B cell (primary cell): ENCODE results near the gene SPAAR. TPM values are rescaled to one million over a fixed set of nuclear protein-coding genes. Genes with fewer than 3 reads are reported as not detected.

Source experiments
- ATAC-seq: fragments of 200-7000 bp; cut with Tn5 transposase; one replicate; pipeline ENCODE4 v1.10.0; 2021; ENCODE audit warnings: low read depth, mild to moderate bottlenecking, moderate number of reproducible peaks, moderate library complexity
- CTCF ChIA-PET: fragments of 350-600 bp; sonication (Branson Sonifier 250); formaldehyde crosslinking; loops from one replicate; lab custom pipeline; 2021; ENCODE audit warnings: antibody characterized with exemption, inconsistent platforms; lab: Charles Lee
- POLR2A ChIA-PET: fragments of 350-600 bp; sonication (Branson Sonifier 250); formaldehyde crosslinking; loops from one replicate; lab custom pipeline; 2021; ENCODE audit warnings: antibody characterized with exemption; lab: Charles Lee
- DNase-seq: peaks from one replicate; pipeline ENCODE4 v3.0.0; 2013
- H2AFZ ChIP-seq: 2 replicates; pipeline ENCODE4 v1.6.1; 2012; ENCODE audit warnings: mild to moderate bottlenecking, low read depth, low read length; ENCODE audit not compliant: insufficient read depth, poor library complexity, severe bottlenecking
- H3K27ac ChIP-seq, 2 donors: 1 replicate in 1 of 2; 2 replicates in 1 of 2; pipeline ENCODE4 v1.5.1; 2012 to 2013; ENCODE audit warnings: low read length in 2 of 2, mild to moderate bottlenecking in 2 of 2, moderate library complexity in 1 of 2
- H3K27me3 ChIP-seq, 4 experiments: fragments of 200-600 bp in 1 of 4; sonication (generic) in 1 of 4; replicated peaks in 1 of 4; 1 replicate in 2 of 4; 2 replicates in 2 of 4; pipeline versions ENCODE4 v1.6.1 to v1.7.0; 2013 to 2016; ENCODE audit warnings: low read length in 3 of 4, mild to moderate bottlenecking in 2 of 4, mixed read lengths in 1 of 4, moderate library complexity in 1 of 4; ENCODE audit not compliant: insufficient read depth in 4 of 4, control insufficient read depth in 3 of 4; ENCODE audit errors: control extremely low read depth in 1 of 4
- H3K36me3 ChIP-seq, 2 experiments: replicated peaks in 1 of 2; 1 replicate in 1 of 2; 2 replicates in 1 of 2; pipeline versions ENCODE4 v1.6.1 to v1.7.1; 2013; ENCODE audit warnings: low read length in 1 of 2; ENCODE audit not compliant: insufficient read depth in 2 of 2, control insufficient read depth in 1 of 2; ENCODE audit errors: control extremely low read depth in 1 of 2, extremely low read depth in 1 of 2
- H3K4me1 ChIP-seq, 2 donors: fragments of 200-600 bp in 1 of 2; sonication (generic) in 1 of 2; 1 replicate in 1 of 2; 2 replicates in 1 of 2; pipeline versions ENCODE4 v1.5.1 to v1.6.1; 2013 to 2017; ENCODE audit warnings: low read length in 2 of 2; ENCODE audit not compliant: control insufficient read depth in 2 of 2, insufficient read depth in 2 of 2
- H3K4me2 ChIP-seq: replicated peaks from 2 replicates; pipeline ENCODE3; 2012; ENCODE audit warnings: mild to moderate bottlenecking, low read depth, low read length; ENCODE audit not compliant: poor library complexity, severe bottlenecking
- H3K4me3 ChIP-seq, 5 experiments: fragments of 200-600 bp in 1 of 5; sonication (generic) in 1 of 5; 1 replicate in 3 of 5; 2 replicates in 2 of 5; pipeline versions ENCODE4 v1.5.1 to v1.7.0; 2011 to 2016; ENCODE audit warnings: low read length in 4 of 5, mild to moderate bottlenecking in 4 of 5, low read depth in 2 of 5, control low read depth in 1 of 5, moderate library complexity in 1 of 5; ENCODE audit not compliant: insufficient read depth in 1 of 5; ENCODE audit errors: control extremely low read depth in 1 of 5, extremely low read depth in 1 of 5
- H3K79me2 ChIP-seq: fragments of 200-600 bp; sonication (generic); one replicate; pipeline ENCODE4 v1.6.0; 2016; ENCODE audit warnings: low read length; ENCODE audit not compliant: control insufficient read depth, insufficient read depth
- H3K9ac ChIP-seq: fragments of 200-600 bp; sonication (generic); 2 replicates; pipeline ENCODE4 v1.6.1; 2017; ENCODE audit warnings: mild to moderate bottlenecking, low read length, moderate library complexity
- H3K9me3 ChIP-seq, 3 donors: one replicate each; pipeline versions ENCODE4 v1.6.1 to v1.7.1; 2013; ENCODE audit warnings: low read length in 2 of 3; ENCODE audit not compliant: control insufficient read depth in 2 of 3, insufficient read depth in 1 of 3; ENCODE audit errors: control extremely low read depth in 1 of 3
- H4K20me1 ChIP-seq: 2 replicates; pipeline ENCODE4 v1.6.0; 2012; ENCODE audit warnings: mild to moderate bottlenecking, low read length; ENCODE audit not compliant: insufficient read depth, control insufficient read depth, poor library complexity, severe bottlenecking
- H3K27ac Mint-ChIP-seq: one replicate; pipeline ENCODE4 v1.8.0; 2021; ENCODE audit warnings: mixed read lengths
- H3K27me3 Mint-ChIP-seq: one replicate; pipeline ENCODE4 v1.8.0; 2021; ENCODE audit warnings: mixed read lengths
- H3K4me1 Mint-ChIP-seq: one replicate; pipeline ENCODE4 v1.8.0; 2021; ENCODE audit warnings: mixed read lengths
- H3K4me3 Mint-ChIP-seq: one replicate; pipeline ENCODE4 v1.8.0; 2021; ENCODE audit warnings: mixed read lengths
- H3K9me3 Mint-ChIP-seq: one replicate; pipeline ENCODE4 v1.8.0; 2022; ENCODE audit warnings: mixed read lengths; ENCODE audit not compliant: insufficient read depth
- CTCF ChIP-seq: fragments of 200-600 bp; IDR thresholded peaks from one replicate; pipeline ENCODE4 v1.8.0; 2022; ENCODE audit warnings: antibody characterized with exemption, mild to moderate bottlenecking
- EZH2 ChIP-seq: IDR thresholded peaks from 2 replicates; pipeline ENCODE4 v1.6.1; 2012; ENCODE audit warnings: borderline replicate concordance, low read depth, mild to moderate bottlenecking, moderate library complexity, low read length; ENCODE audit not compliant: insufficient read depth, poor library complexity, severe bottlenecking
- WGBS: methylation state at CpG from one replicate; pipeline ENCODE4 v1.1.5; 2013; ENCODE audit warnings: missing lambda C conversion rate; ENCODE audit not compliant: insufficient coverage; 5-methylcytosine and 5-hydroxymethylcytosine counted together
- intact Hi-C: fragments of 100-400 bp; cut with micrococcal nuclease; formaldehyde crosslinking; loops from one replicate; pipeline ENCODE4 v1.10.0; 2022
- polyA plus RNA-seq: library from polyadenylated mRNA; depleted of rRNA; stranded (reverse); fragments of >200 nt; gene quantifications from 2 replicates; pipeline ENCODE4 v1.2.3, GENCODE V29; 2012
- total RNA-seq, 2 donors: library from RNA; stranded (reverse); fragments of 120-200 nt in 1 of 2; gene quantifications; 1 replicate in 1 of 2; 2 replicates in 1 of 2; pipeline versions ENCODE4 v1.2.3 to v1.2.4, GENCODE V29; 2013 to 2022

Gene SPAAR
- total and polyA plus RNA-seq, 2 donors (not counting 1 experiment from before 2014, with no cell fraction given) = not detected

GRCh38 chr9:35906923-35907699 is 2.2 kb upstream of the SPAAR start:
- no peak overlapping the region for H3K27ac ChIP-seq
- no peaks in the 10 kb centered on the region for H4K20me1 ChIP-seq
- H3K79me2 ChIP-seq = no peaks in the 10 kb centered on the region
- no peak overlapping the region for H3K4me2 ChIP-seq
- POLR2A ChIA-PET = no interaction called here
- no peak overlapping the region for H3K9ac ChIP-seq
- 91% methylated on average over 14 of the region's 14 CpGs for WGBS
- no peak overlapping the region for H3K4me3 Mint-ChIP-seq
- H3K4me1 Mint-ChIP-seq = peaks cover 7% of the 10 kb centered on the region
- ATAC-seq (no peak), DNase-seq (no peak)
- no peak overlapping the region for H3K4me3 ChIP-seq
- no peak overlapping the region for H2AFZ ChIP-seq
- no peaks in the 10 kb centered on the region for H3K9me3 ChIP-seq
- peaks cover 30% of the 10 kb centered on the region for H3K27me3 Mint-ChIP-seq
- no peak overlapping the region for H3K27ac Mint-ChIP-seq
- intact Hi-C loops = no loop called here
- H3K36me3 ChIP-seq = no peaks in the 10 kb centered on the region
- no peaks in the 10 kb centered on the region for H3K9me3 Mint-ChIP-seq
- TF ChIP-seq EZH2 (no peak), CTCF (no peak)
- CTCF ChIA-PET = interaction anchor here (0.9 kb wide), 1 partner anchor 49 kb away, joined by 4 read pairs; no protein-coding TSS in a partner anchor
- peaks cover 4 to 7% of the 10 kb centered on the region in 2 donors for H3K4me1 ChIP-seq
- peaks cover 0 to 16% (median 3%) of the 10 kb centered on the region in 4 experiments for H3K27me3 ChIP-seq
